HG03558 (cell line): ENCODE measurements around the gene POLR2B.
A peak's percentile ranks its signal among the peaks of the same experiment; 100 is the strongest.
"Not testable (repeated sequence)": the region's sequence is repeated elsewhere in the genome, so short reads cannot be mapped to it uniquely, and the experiment has no call there.

Experiments
- ATAC-seq: cut with Tn5 transposase; IDR thresholded peaks from one replicate; pipeline ENCODE4 v1.9.1; 2021; ENCODE audit warnings: moderate number of reproducible peaks; ENCODE audit not compliant: unreplicated experiment; ENCODE audit errors: extremely low read depth

POLR2B gene

GRCh38 chr4:56978750-56979303 lies at the start of gene POLR2B:
Gene POLR2B (plus strand): TSS chr4:56978896. CDS start chr4:56978986, 90 bp downstream.
- ATAC-seq = peak; percentile 37

GRCh38 chr4:56930638-56931037 lies 48.1 kb upstream of the POLR2B start:
- no peak for ATAC-seq

- no peak for ATAC-seq
Measured at GRCh38 chr4:56931924-56932323, 46.8 kb upstream of the POLR2B start.

- ATAC-seq = no peak
Measured at GRCh38 chr4:56937262-56937661, 41.4 kb upstream of the POLR2B start.

- not testable (repeated sequence) for ATAC-seq
Measured at GRCh38 chr4:56939826-56940225, 38.9 kb upstream of the POLR2B start.

GRCh38 chr4:56940403-56940802 lies 38.3 kb upstream of the POLR2B start:
- no peak for ATAC-seq

- no peak for ATAC-seq
Measured at GRCh38 chr4:56940971-56941370, 37.7 kb upstream of the POLR2B start.

- no peak for ATAC-seq
Measured at GRCh38 chr4:56941403-56941802, 37.3 kb upstream of the POLR2B start.

GRCh38 chr4:56953680-56954520 lies 24.8 kb upstream of the POLR2B start:
- ATAC-seq = no peak

- no peak for ATAC-seq
Measured at GRCh38 chr4:56958111-56958517, 20.6 kb upstream of the POLR2B start.

GRCh38 chr4:56959100-56959499 lies 19.6 kb upstream of the POLR2B start:
- ATAC-seq = no peak

- no peak for ATAC-seq
Measured at GRCh38 chr4:56961107-56961500, 17.6 kb upstream of the POLR2B start.

- no peak for ATAC-seq
Measured at GRCh38 chr4:56971383-56971782, 7.3 kb upstream of the POLR2B start.

GRCh38 chr4:56972389-56972788 lies 6.3 kb upstream of the POLR2B start:
- no peak for ATAC-seq

GRCh38 chr4:56972809-56973208 lies 5.9 kb upstream of the POLR2B start:
- ATAC-seq = no peak

GRCh38 chr4:56973336-56973735 lies 5.4 kb upstream of the POLR2B start:
- no peak for ATAC-seq

- ATAC-seq = no peak
Measured at GRCh38 chr4:56976283-56976836, 2.3 kb upstream of the POLR2B start.

- peak; percentile 9 for ATAC-seq
Measured at GRCh38 chr4:56976837-56977320, 1.8 kb upstream of the POLR2B start.

- peak; percentile 88 for ATAC-seq
Measured at GRCh38 chr4:56977321-56978012, 1.2 kb upstream of the POLR2B start, which contains the start of gene NOA1. Gene NOA1 (minus strand): TSS chr4:56977606. CDS start chr4:56977585, 21 bp downstream.

- ATAC-seq = no peak
Measured at GRCh38 chr4:56979421-56980072, 851 bp downstream of the POLR2B start.
